ENCODE data around the gene PLB1.
A peak's percentile ranks its signal among the peaks of the same experiment; 100 is the strongest.

The PLB1 gene

DNA sequence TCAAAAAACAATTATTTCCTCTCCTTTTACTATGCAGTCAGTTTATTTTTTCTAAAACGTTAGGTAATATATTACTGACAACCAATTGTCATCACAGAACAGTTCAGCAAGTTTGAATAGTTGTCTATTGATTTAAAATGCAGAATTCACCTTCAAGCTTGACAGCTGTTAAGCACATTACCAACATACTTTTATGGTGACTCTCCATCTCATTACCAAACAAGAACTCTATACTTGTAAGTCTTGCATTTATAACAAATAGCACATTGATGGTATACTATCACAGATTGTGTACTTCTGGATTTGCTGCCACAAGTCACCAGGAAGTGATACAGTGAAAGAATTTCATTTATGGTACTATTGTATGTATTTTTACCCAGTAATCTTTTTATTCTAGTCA lies 156.4 kb downstream of the PLB1 start:
- H3K27ac ChIP-seq, result no peak overlapping the region

GRCh38 chr2:28653892-28654662 lies 158.2 kb downstream of the PLB1 start:
- DNase-seq, result no peak
- Histone ChIP-seq H3K9me3 (no peaks in the 10 kb centered on the region), H3K4me3 (no peak overlapping the region), H3K27me3 (no peaks in the 10 kb centered on the region), H3K36me3 (no peaks in the 10 kb centered on the region), H3K27ac (no peak overlapping the region), H3K4me1 (peaks cover 0 to 46% (median 8%) of the 10 kb centered on the region in 4 donors)
- intact Hi-C loops (cut with DNase I; ENCODE audit: low total_unique reads), result no loop called here
- TF ChIP-seq, protein P1, sequence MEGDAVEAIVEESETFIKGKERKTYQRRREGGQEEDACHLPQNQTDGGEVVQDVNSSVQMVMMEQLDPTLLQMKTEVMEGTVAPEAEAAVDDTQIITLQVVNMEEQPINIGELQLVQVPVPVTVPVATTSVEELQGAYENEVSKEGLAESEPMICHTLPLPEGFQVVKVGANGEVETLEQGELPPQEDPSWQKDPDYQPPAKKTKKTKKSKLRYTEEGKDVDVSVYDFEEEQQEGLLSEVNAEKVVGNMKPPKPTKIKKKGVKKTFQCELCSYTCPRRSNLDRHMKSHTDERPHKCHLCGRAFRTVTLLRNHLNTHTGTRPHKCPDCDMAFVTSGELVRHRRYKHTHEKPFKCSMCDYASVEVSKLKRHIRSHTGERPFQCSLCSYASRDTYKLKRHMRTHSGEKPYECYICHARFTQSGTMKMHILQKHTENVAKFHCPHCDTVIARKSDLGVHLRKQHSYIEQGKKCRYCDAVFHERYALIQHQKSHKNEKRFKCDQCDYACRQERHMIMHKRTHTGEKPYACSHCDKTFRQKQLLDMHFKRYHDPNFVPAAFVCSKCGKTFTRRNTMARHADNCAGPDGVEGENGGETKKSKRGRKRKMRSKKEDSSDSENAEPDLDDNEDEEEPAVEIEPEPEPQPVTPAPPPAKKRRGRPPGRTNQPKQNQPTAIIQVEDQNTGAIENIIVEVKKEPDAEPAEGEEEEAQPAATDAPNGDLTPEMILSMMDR (IDR thresholded peaks at IDR 0.05), result no peak

More for the DNA sequence above, 156.4 kb downstream of the PLB1 start:
- peaks cover 0 to 47% (median 19%) of the 10 kb centered on the region in 4 donors for H3K4me1 ChIP-seq
- no peak for DNase-seq
- H3K27me3 ChIP-seq, result no peaks in the 10 kb centered on the region
- TF ChIP-seq, protein P1 (IDR thresholded peaks at IDR 0.05), result no peak
- H3K4me3 ChIP-seq, result no peak overlapping the region
- no peaks in the 10 kb centered on the region for H3K9me3 ChIP-seq
- no peaks in the 10 kb centered on the region for H3K36me3 ChIP-seq
- intact Hi-C loops (cut with DNase I; ENCODE audit: low total_unique reads), result no loop called here

DNA sequence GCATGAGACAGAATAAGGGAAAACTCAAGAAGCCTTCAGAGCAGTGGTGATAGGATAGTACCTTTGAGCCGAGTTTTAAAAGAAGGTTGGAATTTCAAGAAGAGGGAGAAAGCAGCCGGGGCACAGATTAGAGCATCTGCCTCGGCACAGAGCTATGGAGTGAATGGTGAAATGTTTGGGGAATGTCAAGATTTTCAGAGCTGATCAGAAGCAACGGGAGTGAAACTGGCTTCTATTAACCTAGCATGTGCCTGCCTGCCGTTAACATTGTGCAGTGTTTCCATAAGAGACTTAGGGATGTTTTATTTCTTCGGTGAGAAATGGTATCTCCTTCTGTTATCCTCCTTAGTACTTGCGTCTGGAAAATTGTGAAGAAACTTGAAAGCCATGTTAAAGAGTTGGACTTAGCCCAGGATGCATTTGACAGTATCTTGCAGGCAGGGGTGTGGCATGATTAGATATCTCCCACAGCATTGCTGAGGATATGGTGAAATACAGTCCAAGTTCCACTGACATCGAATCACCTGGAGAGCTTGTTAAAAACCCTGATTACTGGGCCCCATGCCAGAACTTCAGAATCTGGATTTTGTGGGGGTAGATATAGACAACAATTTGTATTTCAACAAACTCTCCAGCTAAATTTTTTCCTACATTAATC lies 158.9 kb downstream of the PLB1 start:
- Histone ChIP-seq H3K4me3 (no peak overlapping the region), H3K27me3 (no peaks in the 10 kb centered on the region), H3K4me1 (peaks cover 0 to 44% (median 3%) of the 10 kb centered on the region in 4 donors), H3K36me3 (no peaks in the 10 kb centered on the region), H3K9me3 (no peaks in the 10 kb centered on the region), H3K27ac (no peak overlapping the region)
- intact Hi-C loops (cut with DNase I; ENCODE audit: low total_unique reads), result no loop called here
- no peak for DNase-seq
- TF ChIP-seq, protein P1 (IDR thresholded peaks at IDR 0.05), result no peak

- no peak overlapping the region for H3K27ac ChIP-seq
- no peaks in the 10 kb centered on the region for H3K36me3 ChIP-seq
- no peak for DNase-seq
- no peaks in the 10 kb centered on the region for H3K27me3 ChIP-seq
- H3K9me3 ChIP-seq, result no peaks in the 10 kb centered on the region
- intact Hi-C loops (cut with DNase I; ENCODE audit: low total_unique reads), result no loop called here
- H3K4me3 ChIP-seq, result no peak overlapping the region
- peaks cover 0 to 64% (median 18%) of the 10 kb centered on the region in 4 donors for H3K4me1 ChIP-seq
- TF ChIP-seq, protein P1 (IDR thresholded peaks at IDR 0.05), result no peak
These were observed 161.2 kb downstream of the PLB1 start for GRCh38 chr2:28656937-28657615.

DNA sequence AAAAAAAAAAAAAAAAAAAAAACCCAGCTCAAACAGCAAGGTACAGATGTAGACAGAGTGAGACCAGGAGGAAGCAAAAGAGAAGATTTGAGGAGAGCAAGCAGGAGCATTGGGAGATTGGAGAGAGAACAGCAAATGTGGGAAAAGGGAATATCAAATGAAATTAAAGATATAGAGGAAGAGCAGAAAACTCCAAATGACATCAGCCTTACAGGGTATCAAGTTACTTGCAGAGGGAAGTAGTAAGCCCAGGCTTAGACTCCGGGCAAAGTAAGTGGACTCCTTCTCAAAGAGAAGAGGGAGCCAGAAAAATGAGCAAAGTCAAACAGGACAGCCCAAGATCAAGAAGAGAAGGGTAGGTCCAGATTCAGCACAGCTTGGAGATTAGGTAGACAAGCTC lies 162.5 kb downstream of the PLB1 start:
- TF ChIP-seq, protein P1 (IDR thresholded peaks at IDR 0.05), result no peak
- H3K9me3 ChIP-seq, result no peaks in the 10 kb centered on the region
- peak overlapping the region; percentile 80 to 84 for H3K27ac ChIP-seq
- H3K4me3 ChIP-seq, result no peak overlapping the region
- intact Hi-C loops (cut with DNase I; ENCODE audit: low total_unique reads), result no loop called here
- no peaks in the 10 kb centered on the region for H3K27me3 ChIP-seq
- H3K36me3 ChIP-seq, result no peaks in the 10 kb centered on the region
- no peak for DNase-seq
- peaks cover 0 to 77% (median 31%) of the 10 kb centered on the region in 4 donors for H3K4me1 ChIP-seq

Measured in tibial artery (tissue), 4 donors.